Smooth muscle cell (in vitro differentiated cells): ENCODE measurements around the gene PKM. TPM values are rescaled to one million over a fixed set of nuclear protein-coding genes. Genes with fewer than 3 reads are reported as not detected.

Experiments used
- DNase-seq: peaks from one replicate; lab custom pipeline; 2025; ENCODE audit not compliant: unreplicated experiment; lab: John Stamatoyannopoulos, UW
- H2AFZ ChIP-seq: fragments of 200-600 bp; sonication (generic); 2 replicates; pipeline ENCODE4 v1.6.0; 2016; ENCODE audit warnings: antibody characterized with exemption, low read depth, mild to moderate bottlenecking
- H3F3A ChIP-seq: fragments of 200-600 bp; sonication (generic); 2 replicates; pipeline ENCODE4 v1.6.0; 2017; ENCODE audit warnings: antibody characterized with exemption, low read depth
- H3K27ac ChIP-seq: fragments of 200-600 bp; sonication (generic); 2 replicates; pipeline ENCODE4 v1.5.1; 2016; ENCODE audit warnings: low read depth, mild to moderate bottlenecking
- H3K27me3 ChIP-seq: fragments of 200-600 bp; sonication (generic); 2 replicates; pipeline ENCODE4 v1.6.1; 2016; ENCODE audit warnings: low read depth, mild to moderate bottlenecking
- H3K36me3 ChIP-seq: fragments of 200-600 bp; sonication (generic); 2 replicates; pipeline ENCODE4 v1.5.1; 2016; ENCODE audit warnings: low read depth
- H3K4me1 ChIP-seq: fragments of 200-600 bp; sonication (generic); 2 replicates; pipeline ENCODE4 v1.5.1; 2016; ENCODE audit warnings: low read depth
- H3K4me2 ChIP-seq: fragments of 200-600 bp; sonication (generic); 2 replicates; pipeline ENCODE4 v1.6.0; 2016; ENCODE audit warnings: mild to moderate bottlenecking
- H3K4me3 ChIP-seq: fragments of 200-600 bp; sonication (generic); 2 replicates; pipeline ENCODE4 v1.5.1; 2016; ENCODE audit warnings: mild to moderate bottlenecking
- H3K79me2 ChIP-seq: fragments of 200-600 bp; sonication (generic); 2 replicates; pipeline ENCODE4 v1.6.0; 2016; ENCODE audit warnings: low read depth, mild to moderate bottlenecking
- H3K9ac ChIP-seq: fragments of 200-600 bp; sonication (generic); 2 replicates; pipeline ENCODE4 v1.6.0; 2016; ENCODE audit warnings: low read depth
- H3K9me3 ChIP-seq: fragments of 200-600 bp; sonication (generic); replicated peaks from 2 replicates; pipeline ENCODE4 v1.5.1; 2016; ENCODE audit warnings: low read depth
- H4K20me1 ChIP-seq: fragments of 200-600 bp; sonication (generic); 2 replicates; pipeline ENCODE4 v1.6.0; 2016; ENCODE audit warnings: low read depth
- WGBS: methylation state at CpG from one replicate; pipeline ENCODE4 v1.1.7; 2016; ENCODE audit warnings: low lambda C conversion rate; 5-methylcytosine and 5-hydroxymethylcytosine counted together
- polyA plus RNA-seq: library from polyadenylated mRNA; unstranded; fragments of >200 nt; fragmentation: Nextera tagmentation; extraction: Ambion mirVana; gene quantifications from 2 replicates; pipeline ENCODE4 v1.2.1, GENCODE V29; 2016
- total RNA-seq: library from RNA; depleted of rRNA; stranded (reverse); fragments of >200 nt; gene quantifications from 2 replicates; pipeline ENCODE4 v1.2.3, GENCODE V29; 2014
- TF ChIP-seq, protein P1 (sequence below): fragments of 200-600 bp; sonication (generic); IDR thresholded peaks from 2 replicates; pipeline ENCODE4 v1.5.1; 2017; ENCODE audit warnings: borderline replicate concordance, mild to moderate bottlenecking, antibody characterized with exemption; ENCODE audit not compliant: insufficient read depth, poor library complexity, severe bottlenecking

PKM gene
- total and polyA plus RNA-seq, 2 experiments from 2014 or later = 1,125 to 1,598 TPM

DNA sequence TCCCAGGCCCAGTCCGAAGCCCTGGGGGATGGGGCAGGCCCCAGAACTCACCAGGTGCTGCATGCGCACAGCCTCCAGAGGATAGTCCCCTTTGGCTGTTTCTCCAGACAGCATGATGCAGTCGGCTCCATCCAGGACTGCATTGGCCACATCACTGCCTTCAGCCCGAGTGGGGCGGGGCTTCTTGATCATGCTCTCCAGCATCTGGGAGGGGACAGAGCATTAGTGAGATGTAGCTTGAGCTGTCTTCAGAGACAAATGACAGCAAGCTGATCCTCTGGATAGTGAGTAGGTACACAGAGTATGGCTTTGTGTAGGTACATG, 24.4 kb downstream of the PKM start:
- Histone ChIP-seq H3K4me1 (no peaks in the 10 kb centered on the region), H3K27ac (no peak overlapping the region), H3K36me3 (peaks cover 64% of the 10 kb centered on the region), H3K4me2 (no peak overlapping the region), H3F3A (peaks cover 59% of the 10 kb centered on the region), H3K4me3 (no peak overlapping the region), H3K9ac (no peak overlapping the region), H3K27me3 (no peaks in the 10 kb centered on the region), H3K9me3 (no peaks in the 10 kb centered on the region), H2AFZ (no peak overlapping the region), H4K20me1 (peaks cover 99% of the 10 kb centered on the region), H3K79me2 (peaks cover 26% of the 10 kb centered on the region)
- 92% methylated on average over 5 of the region's 5 CpGs for WGBS
- TF ChIP-seq, protein P1, sequence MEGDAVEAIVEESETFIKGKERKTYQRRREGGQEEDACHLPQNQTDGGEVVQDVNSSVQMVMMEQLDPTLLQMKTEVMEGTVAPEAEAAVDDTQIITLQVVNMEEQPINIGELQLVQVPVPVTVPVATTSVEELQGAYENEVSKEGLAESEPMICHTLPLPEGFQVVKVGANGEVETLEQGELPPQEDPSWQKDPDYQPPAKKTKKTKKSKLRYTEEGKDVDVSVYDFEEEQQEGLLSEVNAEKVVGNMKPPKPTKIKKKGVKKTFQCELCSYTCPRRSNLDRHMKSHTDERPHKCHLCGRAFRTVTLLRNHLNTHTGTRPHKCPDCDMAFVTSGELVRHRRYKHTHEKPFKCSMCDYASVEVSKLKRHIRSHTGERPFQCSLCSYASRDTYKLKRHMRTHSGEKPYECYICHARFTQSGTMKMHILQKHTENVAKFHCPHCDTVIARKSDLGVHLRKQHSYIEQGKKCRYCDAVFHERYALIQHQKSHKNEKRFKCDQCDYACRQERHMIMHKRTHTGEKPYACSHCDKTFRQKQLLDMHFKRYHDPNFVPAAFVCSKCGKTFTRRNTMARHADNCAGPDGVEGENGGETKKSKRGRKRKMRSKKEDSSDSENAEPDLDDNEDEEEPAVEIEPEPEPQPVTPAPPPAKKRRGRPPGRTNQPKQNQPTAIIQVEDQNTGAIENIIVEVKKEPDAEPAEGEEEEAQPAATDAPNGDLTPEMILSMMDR = no peak
- no peak for DNase-seq

DNA sequence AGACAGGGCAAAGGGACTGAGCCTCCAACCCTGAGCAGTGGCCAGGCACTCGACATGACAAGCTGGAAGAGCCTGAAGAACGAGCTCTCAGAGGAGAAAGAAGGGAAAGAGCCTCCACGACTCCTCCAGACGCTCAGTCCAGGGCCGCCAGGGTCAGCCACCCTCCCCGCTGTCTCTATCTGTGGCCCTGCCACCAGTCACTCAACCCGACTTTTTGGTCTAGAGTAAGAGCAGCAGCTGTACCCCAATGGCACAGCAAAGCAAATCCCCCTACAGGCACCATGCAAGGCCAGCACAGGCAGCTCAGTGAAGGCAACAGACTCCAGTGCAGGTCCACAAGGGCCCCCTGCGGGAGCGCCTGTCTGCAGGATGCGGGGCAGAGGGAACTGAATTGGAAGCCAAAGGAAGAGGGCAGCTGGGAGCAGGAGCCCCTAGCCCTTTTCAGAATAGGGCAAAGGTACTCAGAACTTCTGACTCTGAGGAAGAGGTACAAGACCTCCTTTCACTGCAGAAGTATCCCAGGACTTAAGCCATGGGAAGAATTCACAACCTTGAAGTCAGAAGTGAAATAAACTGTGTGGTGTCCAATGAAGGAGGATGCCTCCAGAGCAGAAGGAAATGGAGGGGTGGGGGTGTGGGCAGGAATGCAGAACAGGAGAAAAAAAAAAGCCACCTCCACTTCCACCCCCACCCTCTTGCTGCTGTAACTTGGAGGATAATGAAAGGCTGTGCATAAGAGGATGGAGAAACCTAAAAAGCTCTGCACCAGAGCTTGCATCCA, 24.9 kb downstream of the PKM start:
- Histone ChIP-seq H4K20me1 (peaks cover 99% of the 10 kb centered on the region), H3K4me3 (no peak overlapping the region), H3K27me3 (no peaks in the 10 kb centered on the region), H3K4me2 (no peak overlapping the region), H3K27ac (no peak overlapping the region), H3K4me1 (no peaks in the 10 kb centered on the region), H3F3A (peaks cover 64% of the 10 kb centered on the region), H3K9me3 (no peaks in the 10 kb centered on the region), H3K36me3 (peaks cover 61% of the 10 kb centered on the region), H3K9ac (no peak overlapping the region), H2AFZ (no peak overlapping the region), H3K79me2 (peaks cover 22% of the 10 kb centered on the region)
- 91% methylated on average over 10 of the region's 10 CpGs for WGBS
- TF ChIP-seq, protein P1 = no peak
- DNase-seq = no peak

GRCh38 chr15:72205273-72205672, 25.7 kb downstream of the PKM start:
- Histone ChIP-seq H3F3A (peaks cover 66% of the 10 kb centered on the region), H4K20me1 (peaks cover 99% of the 10 kb centered on the region), H3K36me3 (peaks cover 55% of the 10 kb centered on the region), H3K4me1 (no peaks in the 10 kb centered on the region), H3K4me2 (no peak overlapping the region), H3K9me3 (no peaks in the 10 kb centered on the region), H3K79me2 (peaks cover 14% of the 10 kb centered on the region), H2AFZ (no peak overlapping the region), H3K9ac (no peak overlapping the region), H3K27ac (no peak overlapping the region), H3K27me3 (no peaks in the 10 kb centered on the region), H3K4me3 (no peak overlapping the region)
- DNase-seq = no peak
- TF ChIP-seq, protein P1 = no peak
- WGBS = 97% methylated on average over 2 of the region's 2 CpGs

GRCh38 chr15:72203507-72203837, 27.5 kb downstream of the PKM start:
- Histone ChIP-seq H3K9ac (no peak overlapping the region), H3F3A (peaks cover 81% of the 10 kb centered on the region), H3K4me3 (no peak overlapping the region), H3K79me2 (peaks cover 6% of the 10 kb centered on the region), H3K4me1 (no peaks in the 10 kb centered on the region), H3K27me3 (no peaks in the 10 kb centered on the region), H2AFZ (no peak overlapping the region), H3K27ac (no peak overlapping the region), H3K9me3 (no peaks in the 10 kb centered on the region), H4K20me1 (peaks cover 100% of the 10 kb centered on the region), H3K4me2 (no peak overlapping the region), H3K36me3 (peaks cover 50% of the 10 kb centered on the region)
- TF ChIP-seq, protein P1 = no peak
- no peak for DNase-seq
- WGBS = 90% methylated on average over 5 of the region's 5 CpGs
